ENCODE measurements around the gene PPIG. TPM values are rescaled to one million over a fixed set of nuclear protein-coding genes. Genes with fewer than 3 reads are reported as not detected.

Gene PPIG
- total RNA-seq, 1 donor from 2014 or later: 88.4 TPM

DNA sequence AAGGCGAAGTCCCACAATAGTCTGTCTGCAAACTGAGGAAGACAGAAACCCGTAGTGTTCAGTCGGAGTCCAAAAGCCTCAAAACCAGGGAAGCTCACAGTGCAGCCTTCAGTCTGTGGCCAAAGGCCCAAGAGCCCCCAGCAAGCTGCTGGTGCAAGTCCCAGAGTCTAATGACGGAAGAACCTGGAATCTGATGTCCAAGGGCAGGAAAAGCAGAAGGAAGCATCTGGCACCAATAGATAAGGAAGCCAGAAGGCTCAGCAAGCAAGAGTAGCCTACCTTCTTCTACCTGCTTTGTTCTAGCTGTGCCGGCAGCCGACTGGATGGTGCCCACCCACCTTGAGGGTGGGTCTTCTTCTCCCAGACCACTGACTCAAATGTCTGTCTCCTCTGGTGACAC lies 88.3 kb downstream of the PPIG start:
- Histone ChIP-seq H3K9me3 (ENCODE audit: low read depth) (no peaks in the 10 kb centered on the region), H3K9ac (no peak overlapping the region), H3F3A (ENCODE audit: low read depth) (peaks cover 7% of the 10 kb centered on the region), H2AFZ (replicated peaks) (no peak overlapping the region), H3K27ac (no peak overlapping the region), H3K4me1 (peaks cover 9% of the 10 kb centered on the region), H3K36me3 (no peaks in the 10 kb centered on the region), H3K79me2 (ENCODE audit: low read depth) (no peaks in the 10 kb centered on the region), H4K20me1 (ENCODE audit: low read depth) (no peaks in the 10 kb centered on the region), H3K4me2 (no peak overlapping the region), H3K4me3 (no peak overlapping the region), H3K27me3 (no peaks in the 10 kb centered on the region)
- DNase-seq (ENCODE audit: low spot score): no peak
- Mint-ChIP-seq H3K36me3 (peaks cover 7% of the 10 kb centered on the region), H3K27ac (no peak overlapping the region), H3K9me3 (no peaks in the 10 kb centered on the region), H3K4me3 (no peak overlapping the region), H3K4me1 (peaks cover 8% of the 10 kb centered on the region), H3K27me3 (ENCODE audit: insufficient read depth, low read depth) (no peaks in the 10 kb centered on the region)
- TF ChIP-seq CTCF (IDR thresholded peaks at IDR 0.05) (no peak), EZH2phosphoT487 (IDR thresholded peaks at IDR 0.05) (no peak), EZH2 (IDR thresholded peaks at IDR 0.05) (no peak)

DNA sequence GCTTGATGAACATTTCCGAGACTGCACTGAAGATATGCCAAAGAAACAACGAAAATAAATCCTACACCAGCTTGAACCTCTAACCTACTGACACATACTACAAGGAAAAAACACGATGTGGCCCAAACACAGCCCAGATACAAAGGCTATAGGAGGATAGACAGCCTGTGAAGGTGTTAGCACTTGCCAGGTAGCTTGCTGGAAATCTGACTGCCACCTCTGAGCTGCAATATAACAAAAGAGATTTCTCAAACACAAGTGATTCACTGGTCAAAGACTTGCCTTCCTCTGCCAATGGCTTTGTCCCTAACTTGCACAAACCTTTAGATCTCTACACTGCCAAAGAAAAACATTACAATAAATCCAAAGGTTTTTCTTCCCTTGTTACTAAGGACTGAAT lies 89.0 kb downstream of the PPIG start:
- Histone ChIP-seq H3K9ac (no peak overlapping the region), H2AFZ (replicated peaks) (no peak overlapping the region), H3K27me3 (no peaks in the 10 kb centered on the region), H3K27ac (no peak overlapping the region), H3K79me2 (ENCODE audit: low read depth) (no peaks in the 10 kb centered on the region), H3K36me3 (no peaks in the 10 kb centered on the region), H3K4me3 (no peak overlapping the region), H4K20me1 (ENCODE audit: low read depth) (no peaks in the 10 kb centered on the region), H3K4me2 (no peak overlapping the region), H3F3A (ENCODE audit: low read depth) (peaks cover 8% of the 10 kb centered on the region), H3K9me3 (ENCODE audit: low read depth) (no peaks in the 10 kb centered on the region), H3K4me1 (peaks cover 9% of the 10 kb centered on the region)
- H3K36me3 Mint-ChIP-seq: peaks cover 7% of the 10 kb centered on the region
- no peaks in the 10 kb centered on the region for H3K27me3 Mint-ChIP-seq (ENCODE audit: insufficient read depth, low read depth)
- H3K4me1 Mint-ChIP-seq: peaks cover 9% of the 10 kb centered on the region
- no peak for DNase-seq (ENCODE audit: low spot score)
- no peak for TF ChIP-seq CTCF (IDR thresholded peaks at IDR 0.05)
- no peak for TF ChIP-seq EZH2 (IDR thresholded peaks at IDR 0.05)
- no peak for TF ChIP-seq EZH2phosphoT487 (IDR thresholded peaks at IDR 0.05)
- no peak overlapping the region for H3K27ac Mint-ChIP-seq
- H3K9me3 Mint-ChIP-seq: no peaks in the 10 kb centered on the region
- no peak overlapping the region for H3K4me3 Mint-ChIP-seq

- Histone ChIP-seq H3K9ac (no peak overlapping the region), H3K4me1 (peaks cover 9% of the 10 kb centered on the region), H2AFZ (replicated peaks) (no peak overlapping the region), H3K36me3 (no peaks in the 10 kb centered on the region), H3K4me3 (no peak overlapping the region), H3K79me2 (ENCODE audit: low read depth) (no peaks in the 10 kb centered on the region), H3K27ac (no peak overlapping the region), H3F3A (ENCODE audit: low read depth) (peaks cover 8% of the 10 kb centered on the region), H3K4me2 (no peak overlapping the region), H4K20me1 (ENCODE audit: low read depth) (no peaks in the 10 kb centered on the region), H3K27me3 (no peaks in the 10 kb centered on the region), H3K9me3 (ENCODE audit: low read depth) (no peaks in the 10 kb centered on the region)
- Mint-ChIP-seq H3K9me3 (no peaks in the 10 kb centered on the region), H3K27me3 (ENCODE audit: insufficient read depth, low read depth) (no peaks in the 10 kb centered on the region), H3K27ac (no peak overlapping the region), H3K4me3 (no peak overlapping the region), H3K36me3 (peaks cover 7% of the 10 kb centered on the region), H3K4me1 (peaks cover 9% of the 10 kb centered on the region)
- TF ChIP-seq EZH2 (IDR thresholded peaks at IDR 0.05) (no peak), EZH2phosphoT487 (IDR thresholded peaks at IDR 0.05) (no peak), CTCF (IDR thresholded peaks at IDR 0.05) (no peak)
- DNase-seq (ENCODE audit: low spot score): no peak
These were observed 89.8 kb downstream of the PPIG start for GRCh38 chr2:169673921-169674320.
